Neuron (in vitro differentiated cells): ENCODE results near the gene COG4.

Experiments
- H2AFZ ChIP-seq: one replicate; pipeline ENCODE4 v1.6.1; 2013; ENCODE audit warnings: low read depth, mild to moderate bottlenecking, inconsistent platforms, low read length, moderate library complexity
- H3K27me3 ChIP-seq: one replicate; pipeline ENCODE4 v1.6.1; 2013; ENCODE audit warnings: low read length; ENCODE audit not compliant: insufficient read depth
- H3K36me3 ChIP-seq: one replicate; pipeline ENCODE4 v1.6.1; 2013; ENCODE audit warnings: low read length; ENCODE audit not compliant: insufficient read depth
- H3K4me1 ChIP-seq: one replicate; pipeline ENCODE4 v1.6.1; 2013; ENCODE audit warnings: low read length; ENCODE audit not compliant: insufficient read depth
- H3K4me3 ChIP-seq: 2 replicates; pipeline ENCODE4 v1.5.1; 2013; ENCODE audit warnings: mild to moderate bottlenecking, low read length, moderate library complexity
- H3K9me3 ChIP-seq: one replicate; pipeline ENCODE4 v1.6.1; 2013; ENCODE audit warnings: low read length

The COG4 gene

GRCh38 chr16:70483426-70483825 lies 39.9 kb downstream of the COG4 start:
- H3K27me3 ChIP-seq = no peaks in the 10 kb centered on the region
- H3K4me3 ChIP-seq = no peak overlapping the region
- no peak overlapping the region for H2AFZ ChIP-seq
- no peaks in the 10 kb centered on the region for H3K9me3 ChIP-seq
- H3K4me1 ChIP-seq = no peaks in the 10 kb centered on the region
- peaks cover 57% of the 10 kb centered on the region for H3K36me3 ChIP-seq

GRCh38 chr16:70482624-70483023 lies 40.7 kb downstream of the COG4 start:
- no peaks in the 10 kb centered on the region for H3K9me3 ChIP-seq
- H3K4me3 ChIP-seq = no peak overlapping the region
- no peak overlapping the region for H2AFZ ChIP-seq
- peaks cover 57% of the 10 kb centered on the region for H3K36me3 ChIP-seq
- no peaks in the 10 kb centered on the region for H3K4me1 ChIP-seq
- no peaks in the 10 kb centered on the region for H3K27me3 ChIP-seq

GRCh38 chr16:70481929-70482536 lies 41.3 kb downstream of the COG4 start:
- H3K36me3 ChIP-seq = peaks cover 54% of the 10 kb centered on the region
- no peaks in the 10 kb centered on the region for H3K9me3 ChIP-seq
- H2AFZ ChIP-seq = no peak overlapping the region
- no peak overlapping the region for H3K4me3 ChIP-seq
- no peaks in the 10 kb centered on the region for H3K27me3 ChIP-seq
- no peaks in the 10 kb centered on the region for H3K4me1 ChIP-seq

- Histone ChIP-seq H2AFZ (no peak overlapping the region), H3K4me1 (no peaks in the 10 kb centered on the region), H3K27me3 (no peaks in the 10 kb centered on the region), H3K4me3 (no peak overlapping the region), H3K36me3 (peaks cover 49% of the 10 kb centered on the region), H3K9me3 (no peaks in the 10 kb centered on the region)
Observed at GRCh38 chr16:70480127-70481105, 42.9 kb downstream of the COG4 start.

GRCh38 chr16:70478912-70479341 lies 44.4 kb downstream of the COG4 start:
- Histone ChIP-seq H3K9me3 (no peaks in the 10 kb centered on the region), H3K36me3 (peaks cover 43% of the 10 kb centered on the region), H3K27me3 (no peaks in the 10 kb centered on the region), H2AFZ (no peak overlapping the region), H3K4me1 (no peaks in the 10 kb centered on the region), H3K4me3 (no peak overlapping the region)

- H3K27me3 ChIP-seq = no peaks in the 10 kb centered on the region
- no peaks in the 10 kb centered on the region for H3K4me1 ChIP-seq
- H3K9me3 ChIP-seq = no peaks in the 10 kb centered on the region
- H2AFZ ChIP-seq = no peak overlapping the region
- H3K36me3 ChIP-seq = peaks cover 35% of the 10 kb centered on the region
- H3K4me3 ChIP-seq = no peak overlapping the region
Observed at GRCh38 chr16:70478169-70478568, 45.2 kb downstream of the COG4 start.

GRCh38 chr16:70476272-70477020 lies 46.9 kb downstream of the COG4 start:
- Histone ChIP-seq H3K4me3 (no peak overlapping the region), H3K27me3 (no peaks in the 10 kb centered on the region), H3K36me3 (peaks cover 24% of the 10 kb centered on the region), H2AFZ (no peak overlapping the region), H3K4me1 (no peaks in the 10 kb centered on the region), H3K9me3 (no peaks in the 10 kb centered on the region)

- no peak overlapping the region for H3K4me3 ChIP-seq
- peaks cover 16% of the 10 kb centered on the region for H3K36me3 ChIP-seq
- no peak overlapping the region for H2AFZ ChIP-seq
- H3K4me1 ChIP-seq = no peaks in the 10 kb centered on the region
- H3K9me3 ChIP-seq = no peaks in the 10 kb centered on the region
- no peaks in the 10 kb centered on the region for H3K27me3 ChIP-seq
Observed at GRCh38 chr16:70475054-70475871, 48.1 kb downstream of the COG4 start.

GRCh38 chr16:70474320-70475053 lies 48.9 kb downstream of the COG4 start:
- H3K27me3 ChIP-seq = no peaks in the 10 kb centered on the region

GRCh38 chr16:70473446-70474319 lies 49.7 kb downstream of the COG4 start:
- H3K9me3 ChIP-seq = no peaks in the 10 kb centered on the region
- H3K4me1 ChIP-seq = no peaks in the 10 kb centered on the region
- no peaks in the 10 kb centered on the region for H3K27me3 ChIP-seq
- no peak overlapping the region for H2AFZ ChIP-seq
- peaks cover 1% of the 10 kb centered on the region for H3K36me3 ChIP-seq
- H3K4me3 ChIP-seq = no peak overlapping the region

More at GRCh38 chr16:70474320-70475053, 48.9 kb downstream of the COG4 start:
- Histone ChIP-seq H3K4me1 (no peaks in the 10 kb centered on the region), H3K9me3 (no peaks in the 10 kb centered on the region), H3K4me3 (no peak overlapping the region), H3K36me3 (peaks cover 9% of the 10 kb centered on the region), H2AFZ (no peak overlapping the region)

GRCh38 chr16:70472786-70473433 lies 50.4 kb downstream of the COG4 start:
- no peaks in the 10 kb centered on the region for H3K36me3 ChIP-seq
- no peaks in the 10 kb centered on the region for H3K9me3 ChIP-seq
- no peaks in the 10 kb centered on the region for H3K27me3 ChIP-seq

More at GRCh38 chr16:70472786-70473433, 50.4 kb downstream of the COG4 start:
- Histone ChIP-seq H2AFZ (no peak overlapping the region), H3K4me1 (no peaks in the 10 kb centered on the region), H3K4me3 (no peak overlapping the region)
